LNCaP clone FGC (cell line): ENCODE results near the gene SPIRE2.
A peak's percentile ranks its signal among the peaks of the same experiment; 100 is the strongest.
"Not testable (repeated sequence)": the region's sequence is repeated elsewhere in the genome, so short reads cannot be mapped to it uniquely, and the experiment has no call there.

Experiments used
- DNase-seq: peaks from one replicate; pipeline ENCODE4 v3.0.0-alpha.2; 2011; ENCODE audit warnings: low read depth
- H3K4me3 ChIP-seq: 2 replicates; pipeline ENCODE4 v1.5.1; 2011; ENCODE audit warnings: mild to moderate bottlenecking, low read depth, low read length, control low read depth
- TF ChIP-seq, protein P1 (sequence below): IDR thresholded peaks from 2 replicates; pipeline ENCODE4 v1.5.1; 2012; ENCODE audit warnings: mild to moderate bottlenecking; ENCODE audit not compliant: control insufficient read depth, insufficient read depth; ENCODE audit errors: extremely low read depth

Gene SPIRE2

GRCh38 chr16:89826531-89827382 lies 1.5 kb upstream of the SPIRE2 start:
- DNase-seq = no peak
- TF ChIP-seq, protein P1, sequence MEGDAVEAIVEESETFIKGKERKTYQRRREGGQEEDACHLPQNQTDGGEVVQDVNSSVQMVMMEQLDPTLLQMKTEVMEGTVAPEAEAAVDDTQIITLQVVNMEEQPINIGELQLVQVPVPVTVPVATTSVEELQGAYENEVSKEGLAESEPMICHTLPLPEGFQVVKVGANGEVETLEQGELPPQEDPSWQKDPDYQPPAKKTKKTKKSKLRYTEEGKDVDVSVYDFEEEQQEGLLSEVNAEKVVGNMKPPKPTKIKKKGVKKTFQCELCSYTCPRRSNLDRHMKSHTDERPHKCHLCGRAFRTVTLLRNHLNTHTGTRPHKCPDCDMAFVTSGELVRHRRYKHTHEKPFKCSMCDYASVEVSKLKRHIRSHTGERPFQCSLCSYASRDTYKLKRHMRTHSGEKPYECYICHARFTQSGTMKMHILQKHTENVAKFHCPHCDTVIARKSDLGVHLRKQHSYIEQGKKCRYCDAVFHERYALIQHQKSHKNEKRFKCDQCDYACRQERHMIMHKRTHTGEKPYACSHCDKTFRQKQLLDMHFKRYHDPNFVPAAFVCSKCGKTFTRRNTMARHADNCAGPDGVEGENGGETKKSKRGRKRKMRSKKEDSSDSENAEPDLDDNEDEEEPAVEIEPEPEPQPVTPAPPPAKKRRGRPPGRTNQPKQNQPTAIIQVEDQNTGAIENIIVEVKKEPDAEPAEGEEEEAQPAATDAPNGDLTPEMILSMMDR = no peak
- H3K4me3 ChIP-seq = peak overlapping the region; percentile 63; the same call in 1 of the 2 replicates

DNA sequence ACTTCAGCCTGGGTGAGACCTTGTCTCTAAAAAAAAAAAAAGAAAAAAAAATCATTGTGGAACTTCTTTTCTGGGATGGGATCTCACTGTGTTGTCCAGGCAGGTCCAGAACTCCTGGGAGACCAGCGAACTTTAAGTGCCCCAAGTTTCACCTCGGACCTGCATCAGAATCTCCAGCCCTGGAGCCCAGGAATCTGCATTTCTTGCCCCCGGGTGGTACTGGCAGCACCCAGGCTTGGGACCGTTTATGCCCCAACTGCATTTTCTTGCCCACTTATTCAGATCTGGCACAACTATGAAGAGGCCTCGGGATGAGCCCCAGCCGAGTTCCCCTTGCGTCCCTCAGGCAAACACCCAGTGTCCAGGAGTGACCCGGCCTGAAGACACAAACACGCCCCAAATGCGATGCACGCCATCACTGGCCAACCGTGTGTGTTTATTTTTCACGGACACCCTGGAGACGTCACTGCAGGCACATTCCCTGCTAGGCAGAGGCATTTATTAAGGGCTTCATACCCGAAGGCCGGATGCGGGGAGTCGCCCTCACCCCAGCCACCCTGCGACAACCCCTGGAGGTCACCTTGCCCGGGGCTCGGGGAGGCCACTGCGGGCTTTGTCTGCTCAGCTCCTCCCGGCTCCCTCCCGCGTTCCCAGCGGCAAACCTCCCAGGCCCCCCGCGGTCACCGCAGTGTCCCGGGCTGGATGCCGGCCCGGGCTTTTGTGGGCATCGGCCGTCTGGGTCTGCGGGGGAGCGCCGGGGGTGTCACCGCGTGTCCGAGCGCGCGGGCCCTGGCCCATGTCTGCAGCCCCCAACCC lies 684 bp upstream of the SPIRE2 start:
- peak; percentile 65 for DNase-seq
- peak overlapping the region; percentile 63 for H3K4me3 ChIP-seq
- TF ChIP-seq, protein P1 = no peak

DNA sequence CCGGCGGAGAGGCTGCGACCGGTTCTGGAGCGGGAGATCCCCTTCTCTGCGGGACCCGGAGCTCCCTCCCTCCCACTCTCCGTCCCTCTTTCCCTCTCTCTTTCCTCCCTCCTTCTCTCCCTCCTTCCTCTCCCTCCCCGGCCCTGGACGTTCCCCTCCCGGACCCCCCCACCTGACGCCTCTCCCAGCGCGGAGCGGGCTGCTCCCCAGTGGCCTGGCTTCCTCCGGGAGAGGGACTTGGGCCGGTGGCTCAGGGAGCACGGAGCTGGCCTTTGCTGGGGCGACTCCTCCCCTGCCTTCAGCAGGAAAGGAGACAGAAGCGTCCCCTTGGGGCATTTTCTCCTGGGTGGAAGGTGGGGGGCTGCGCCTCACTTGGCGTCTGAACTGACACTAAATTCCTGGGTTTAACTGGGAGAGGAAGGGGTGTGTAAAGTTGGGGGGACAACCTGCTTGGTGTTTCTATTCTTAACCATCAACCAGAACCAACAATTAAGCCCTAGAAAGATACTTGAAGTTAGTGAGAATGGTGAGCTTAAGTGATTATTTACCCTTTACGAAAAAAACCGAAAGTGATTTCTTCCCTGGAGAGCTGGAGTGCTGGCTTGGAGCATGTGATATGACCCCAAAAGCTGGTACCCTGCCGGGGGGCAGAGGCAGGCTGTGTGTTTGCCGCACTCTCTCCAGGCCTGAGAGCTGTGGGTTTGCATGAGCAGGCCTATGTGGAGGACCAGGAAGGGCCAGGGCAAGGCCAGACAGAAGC lies 775 bp downstream of the SPIRE2 start:
- no peak for DNase-seq
- TF ChIP-seq, protein P1 = no peak
- peak overlapping the region; percentile 53 for H3K4me3 ChIP-seq

DNA sequence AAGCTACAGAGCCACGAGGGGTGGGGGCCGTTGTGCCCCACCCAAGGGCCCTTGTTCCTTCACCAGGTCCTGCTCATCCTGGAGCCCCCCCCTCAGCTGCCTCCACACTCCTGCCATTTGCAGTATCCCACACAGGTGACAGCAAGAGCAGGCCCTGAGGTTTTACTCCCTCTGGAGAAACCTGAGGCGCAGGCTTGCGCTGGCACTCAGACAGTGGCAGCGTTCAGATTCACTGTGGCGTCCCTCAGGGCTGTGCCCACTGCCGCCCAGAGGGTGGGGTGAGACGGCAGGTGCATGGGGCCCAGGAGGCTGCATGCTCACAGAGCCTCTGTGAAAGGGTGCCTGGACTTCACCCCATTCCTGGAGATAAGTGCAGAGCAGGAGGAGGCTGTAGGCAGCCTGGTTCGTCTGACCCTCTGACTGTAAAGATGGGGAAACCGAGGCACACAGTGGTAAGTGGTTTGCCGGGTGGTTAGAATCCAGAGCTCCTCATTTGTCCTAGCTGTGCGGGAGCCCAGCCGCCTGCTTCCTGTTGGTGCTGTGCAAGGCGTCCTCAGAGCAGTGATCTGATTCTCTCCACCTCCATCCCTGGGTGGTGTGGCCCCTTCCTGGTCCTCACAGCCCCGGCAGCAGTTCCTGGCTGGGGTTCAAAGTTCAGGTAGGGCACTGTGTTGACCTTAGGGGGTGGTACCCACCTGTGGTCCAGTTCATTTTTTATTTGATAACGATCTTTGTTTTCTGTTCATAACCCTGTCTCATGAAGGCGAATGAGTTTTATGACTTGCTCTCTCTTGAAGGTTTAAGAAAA lies 1.6 kb downstream of the SPIRE2 start:
- TF ChIP-seq, protein P1 = no peak
- H3K4me3 ChIP-seq = no peak overlapping the region
- DNase-seq = no peak

DNA sequence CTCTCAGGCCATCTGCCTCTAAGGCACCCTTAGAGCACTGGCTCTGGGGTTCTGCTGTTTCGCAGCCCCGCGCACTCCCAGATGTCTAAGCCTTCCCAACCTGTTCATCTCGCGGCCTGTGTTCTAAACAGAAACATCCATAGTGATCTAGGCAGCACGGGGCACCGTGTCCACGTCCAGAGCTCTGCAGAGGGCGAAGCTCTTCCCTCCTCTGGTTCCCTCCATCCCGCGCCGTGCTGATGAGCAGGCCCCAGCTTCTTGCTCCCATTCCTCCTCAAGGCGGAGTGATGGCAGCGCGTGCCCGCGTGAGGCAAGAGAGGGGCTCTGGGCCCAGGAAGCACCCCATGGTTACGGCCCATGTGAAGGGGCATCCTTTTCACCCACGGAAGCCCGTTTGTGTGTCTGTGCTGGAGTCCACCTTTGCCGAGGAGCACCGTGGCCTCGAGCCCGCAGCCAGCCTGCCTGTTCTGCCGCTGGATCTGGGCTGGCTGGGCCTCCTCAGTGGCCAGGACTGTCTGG lies 3.6 kb downstream of the SPIRE2 start:
- no peak overlapping the region for H3K4me3 ChIP-seq
- TF ChIP-seq, protein P1 = no peak
- no peak for DNase-seq

- DNase-seq = not testable (repeated sequence)
Measured at GRCh38 chr16:89833664-89834363, 5.5 kb downstream of the SPIRE2 start.

GRCh38 chr16:89834813-89835363 lies 6.6 kb downstream of the SPIRE2 start:
- not testable (repeated sequence) for DNase-seq, H3K4me3 ChIP-seq

More at GRCh38 chr16:89833664-89834363, 5.5 kb downstream of the SPIRE2 start:
- not testable (repeated sequence) for H3K4me3 ChIP-seq

DNA sequence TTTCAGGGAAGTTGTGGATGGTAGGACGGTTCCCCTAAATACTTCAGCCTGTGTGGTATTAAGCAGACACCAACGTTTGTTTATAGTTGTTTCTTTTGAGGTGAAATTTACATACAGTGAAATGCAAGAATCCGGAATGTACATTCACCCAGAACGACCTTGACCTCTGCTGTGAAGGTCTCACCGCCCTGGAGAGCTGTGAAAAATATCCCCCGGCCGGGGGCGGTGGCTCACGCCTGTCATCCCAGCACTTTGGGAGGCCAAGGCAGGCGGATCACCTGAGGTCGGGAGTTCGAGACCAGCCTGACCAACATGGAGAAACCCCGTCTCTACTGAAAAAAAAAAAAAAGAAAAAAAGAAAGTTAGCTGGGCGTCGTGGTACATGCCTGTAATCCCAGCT lies 8.2 kb downstream of the SPIRE2 start:
- DNase-seq, H3K4me3 ChIP-seq: not testable (repeated sequence)
